Measurements from ENCODE around the gene SUGCT.

GRCh38 chr7:40165216-40165615 is 30.4 kb downstream of the SUGCT start:
- TF ChIP-seq POLR2A (IDR thresholded peaks at IDR 0.05; ENCODE audit: low read depth) (no peak), CTCF (IDR thresholded peaks at IDR 0.05) (no peak), EP300 (IDR thresholded peaks at IDR 0.05) (no peak), POLR2AphosphoS5 (IDR thresholded peaks at IDR 0.05) (no peak)

Measured in esophagus muscularis mucosa (tissue), 4 donors.